Activated T-cell treated with anti-CD3 and anti-CD28 coated beads for 1 hour (primary cell): ENCODE data around the gene ARMC2.
"Not testable (repeated sequence)": the region's sequence is repeated elsewhere in the genome, so short reads cannot be mapped to it uniquely, and the experiment has no call there.

Experiments
- DNase-seq: peaks from one replicate; pipeline ENCODE4 v3.0.0-alpha.2; 2020; ENCODE audit warnings: low read depth

The ARMC2 gene

DNA sequence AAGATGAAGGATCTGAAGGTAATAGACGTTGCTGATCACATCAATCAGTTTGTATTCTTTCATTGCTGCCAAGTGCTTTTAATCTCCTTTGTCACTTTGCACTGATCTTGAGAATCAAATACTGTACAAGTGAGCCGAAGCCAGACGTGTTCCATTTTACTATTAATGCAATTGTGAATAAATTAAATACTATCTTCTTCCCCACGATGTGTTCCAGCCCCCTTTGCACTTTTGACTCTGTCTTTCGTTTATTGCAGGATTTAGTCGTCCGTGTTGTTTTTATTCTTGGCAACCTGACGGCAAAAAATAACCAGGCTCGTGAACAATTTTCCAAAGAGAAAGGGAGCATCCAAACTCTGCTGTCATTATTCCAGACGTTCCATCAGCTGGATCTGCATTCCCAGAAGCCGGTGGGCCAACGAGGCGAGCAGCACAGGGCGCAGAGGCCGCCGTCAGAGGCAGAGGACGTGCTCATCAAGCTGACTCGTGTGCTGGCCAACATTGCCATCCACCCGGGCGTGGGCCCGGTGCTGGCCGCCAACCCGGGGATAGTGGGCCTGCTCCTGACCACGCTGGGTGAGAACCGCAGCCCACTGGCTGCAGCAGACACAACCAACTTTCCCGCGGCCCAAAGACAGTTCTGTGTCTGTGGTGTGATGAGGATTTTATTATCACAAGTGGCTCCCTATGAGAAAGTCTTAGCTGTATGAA is 104.7 kb downstream of the ARMC2 start:
- DNase-seq: no peak

DNA sequence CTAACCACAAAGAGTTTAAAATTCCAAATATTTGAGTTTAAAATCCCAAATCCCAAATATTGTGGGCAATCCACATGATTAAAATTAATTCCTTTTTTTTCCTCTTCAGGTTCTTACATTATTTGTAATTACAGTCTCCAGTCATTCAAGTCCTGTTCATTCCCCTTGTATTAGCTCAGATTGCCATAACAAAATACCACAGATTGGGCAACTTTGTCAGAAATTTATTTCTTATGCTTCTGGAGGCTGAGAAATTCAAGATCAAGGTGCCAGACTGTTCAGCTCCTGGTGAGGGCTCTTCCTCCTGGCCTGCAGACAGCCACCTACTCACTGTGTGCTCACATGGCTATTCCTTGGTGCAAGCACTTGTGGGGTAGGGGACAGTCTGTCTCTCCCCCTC is 105.5 kb downstream of the ARMC2 start:
- no peak for DNase-seq

DNA sequence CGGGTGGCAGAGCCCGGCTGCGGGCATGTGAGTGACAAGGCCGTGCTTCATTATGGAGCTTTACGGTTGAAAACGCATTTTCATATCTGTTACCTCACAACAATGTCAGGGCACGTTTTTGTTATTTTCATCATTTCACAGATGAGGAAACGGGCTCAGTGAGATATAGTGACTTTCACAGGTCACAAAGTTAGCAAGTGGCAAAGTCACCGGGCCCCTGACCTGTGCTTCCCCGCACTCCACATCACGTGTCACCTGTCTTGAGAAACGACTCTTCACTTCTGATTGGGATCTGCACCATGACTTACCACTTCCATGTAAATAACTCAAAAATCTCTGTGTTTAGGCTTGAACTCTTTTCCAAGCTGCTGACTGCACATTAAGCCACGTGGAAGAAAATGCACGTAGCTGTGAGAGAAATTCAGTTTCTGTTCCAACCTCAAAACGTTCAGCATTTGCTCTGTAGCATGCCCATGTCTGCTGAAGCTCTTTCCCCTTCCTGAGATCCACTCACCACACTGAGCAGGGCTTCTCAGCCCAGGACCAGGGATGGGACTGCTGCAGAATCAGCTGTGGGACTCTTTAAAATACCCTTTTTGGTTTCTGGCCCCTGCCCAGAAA is 107.2 kb downstream of the ARMC2 start:
- DNase-seq: no peak

DNA sequence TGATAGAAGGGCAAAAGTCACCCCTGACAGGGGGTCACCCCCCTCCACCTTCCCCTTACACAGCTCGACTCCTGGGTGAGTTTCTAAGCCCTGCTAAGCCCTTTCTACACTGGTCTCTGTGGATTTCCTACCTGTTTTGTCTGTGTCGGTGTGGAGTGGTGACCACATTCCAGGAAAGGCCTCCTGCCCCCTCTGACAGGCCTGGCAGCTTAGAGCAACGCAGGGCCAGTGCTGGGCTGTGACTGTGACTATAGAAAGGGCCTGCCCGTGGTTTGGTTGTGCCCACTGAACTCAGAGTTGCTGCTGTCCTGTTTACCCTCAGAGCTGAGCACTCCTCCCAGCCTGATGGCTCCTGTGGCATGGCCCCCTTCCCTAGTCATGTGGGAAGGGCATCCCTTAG is 109.0 kb downstream of the ARMC2 start:
- DNase-seq: no peak

DNA sequence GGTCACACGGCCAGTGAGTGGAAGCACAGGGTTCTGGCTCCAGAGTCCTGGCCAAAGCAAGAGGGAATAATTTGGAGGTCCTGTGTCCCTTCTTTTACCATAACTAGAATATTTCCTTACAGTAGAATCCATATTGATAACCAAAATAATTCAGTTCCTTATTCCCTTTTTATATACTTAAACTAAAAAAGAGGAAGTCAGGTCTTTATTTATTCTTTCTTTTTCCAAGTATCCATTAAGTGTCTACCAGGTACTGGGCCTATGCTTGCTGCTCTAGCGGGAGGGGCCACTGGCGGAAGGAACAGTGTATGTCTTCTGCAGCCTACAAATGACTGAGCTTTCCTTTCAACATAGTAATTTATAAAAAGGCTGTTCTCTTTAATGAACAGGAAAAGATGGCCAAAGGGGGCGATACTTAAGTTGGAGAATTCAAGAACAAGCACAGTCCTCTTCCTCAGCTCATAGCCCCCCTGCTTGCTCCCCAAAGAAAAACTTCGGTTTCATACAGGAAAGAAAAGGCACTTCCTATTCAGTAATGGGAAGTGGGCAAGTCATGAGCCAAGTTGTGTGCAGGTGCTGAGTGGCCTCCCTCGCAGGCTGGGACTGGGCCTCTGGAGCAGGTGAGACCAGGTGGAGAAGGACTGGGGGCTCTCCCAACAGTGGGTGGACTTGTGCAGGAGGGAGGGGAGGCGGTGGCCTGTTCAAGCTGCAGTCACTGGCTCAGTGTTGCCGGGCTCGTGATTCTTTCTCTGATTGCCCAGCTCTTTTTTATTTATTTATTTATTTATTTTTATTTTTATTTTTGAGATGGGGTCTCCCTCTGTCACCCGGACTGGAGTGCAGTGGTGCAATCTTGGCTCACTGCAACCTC is 110.9 kb downstream of the ARMC2 start:
- DNase-seq: no peak

DNA sequence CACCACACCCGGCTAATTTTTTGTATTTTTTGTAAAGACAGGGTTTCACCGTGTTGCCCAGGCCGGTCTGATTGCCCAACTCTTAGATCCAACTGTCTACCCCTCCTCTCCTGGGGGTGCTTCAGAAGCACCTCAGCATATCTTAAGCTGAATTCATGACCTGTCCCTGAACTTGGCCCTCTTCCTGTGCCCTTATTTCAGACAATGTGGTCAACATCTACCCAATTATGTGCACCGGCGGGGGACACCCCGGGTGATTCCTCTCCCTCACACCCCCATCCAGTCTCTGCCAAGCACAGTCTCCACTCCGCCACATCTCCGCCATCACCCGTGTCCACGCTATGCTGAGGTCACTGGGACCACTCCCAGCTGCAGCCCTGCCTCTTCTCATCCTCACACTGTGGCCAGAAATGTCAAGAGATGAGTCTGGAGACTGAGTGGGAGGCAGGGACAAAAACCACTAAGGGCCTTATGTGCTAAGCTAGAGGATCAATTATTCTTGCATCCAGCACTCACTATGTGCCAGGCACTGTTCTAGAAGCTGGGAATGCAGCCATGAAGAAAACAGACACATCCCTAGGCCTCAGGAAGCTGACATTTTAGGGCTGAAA is 111.9 kb downstream of the ARMC2 start:
- DNase-seq: no peak

DNA sequence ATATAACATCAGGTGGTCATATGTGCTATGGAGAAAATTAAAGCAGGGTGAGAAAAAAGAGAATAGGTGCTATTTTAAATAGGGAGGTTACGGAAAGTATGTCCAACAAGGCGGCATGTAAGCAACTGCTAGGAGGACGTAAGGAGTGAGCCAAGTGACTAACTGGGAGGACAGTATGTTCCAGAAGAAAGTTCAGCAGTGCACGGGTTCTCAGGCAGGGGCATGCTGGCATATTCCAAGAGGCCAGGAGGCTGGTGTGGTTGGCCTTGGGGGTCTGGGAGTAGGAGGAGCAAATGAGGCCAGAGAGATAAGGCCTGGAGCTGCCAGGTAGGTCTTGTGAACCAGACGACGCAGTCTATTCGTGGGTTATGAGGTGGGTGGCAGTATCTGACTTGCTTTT is 112.4 kb downstream of the ARMC2 start:
- no peak for DNase-seq

DNA sequence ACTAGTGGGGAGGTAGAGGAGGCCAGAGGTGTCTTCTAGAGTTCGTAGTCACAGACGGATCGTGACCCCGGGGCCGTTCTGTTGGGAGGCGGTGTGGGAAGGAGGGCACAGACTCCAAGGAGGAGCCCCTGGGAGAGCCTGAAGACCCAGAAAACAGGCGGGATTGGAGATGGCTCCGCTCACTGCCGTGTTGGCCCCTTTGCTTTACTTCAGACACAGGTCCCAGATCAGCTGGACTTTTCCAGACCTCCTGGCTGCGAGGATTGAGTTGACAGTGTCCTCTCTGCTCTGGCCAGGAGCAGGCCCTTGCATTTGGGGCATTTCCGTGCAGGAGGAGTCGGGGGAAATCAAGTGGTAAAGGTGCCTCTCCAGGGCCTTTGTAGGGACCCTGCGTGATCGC is 112.9 kb downstream of the ARMC2 start:
- DNase-seq: no peak

DNA sequence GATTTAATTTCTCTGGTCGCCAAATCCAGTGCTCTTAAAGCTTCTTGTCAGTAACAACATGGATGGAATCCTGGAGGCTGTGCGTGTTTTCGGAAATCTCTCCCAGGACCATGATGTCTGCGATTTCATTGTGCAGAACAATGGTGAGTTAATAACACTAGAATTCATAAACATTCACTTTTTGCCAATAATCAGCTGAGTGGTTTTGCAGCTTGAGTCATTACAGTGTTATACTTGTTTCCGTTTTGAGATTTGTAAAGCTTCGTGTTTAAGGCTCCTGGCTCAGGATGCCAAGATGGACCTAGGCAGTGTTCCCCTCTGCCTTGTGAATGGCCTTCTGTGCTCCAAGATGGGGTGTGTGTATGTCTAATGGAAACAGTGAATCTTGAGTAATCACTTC is 113.8 kb downstream of the ARMC2 start:
- DNase-seq: no peak

DNA sequence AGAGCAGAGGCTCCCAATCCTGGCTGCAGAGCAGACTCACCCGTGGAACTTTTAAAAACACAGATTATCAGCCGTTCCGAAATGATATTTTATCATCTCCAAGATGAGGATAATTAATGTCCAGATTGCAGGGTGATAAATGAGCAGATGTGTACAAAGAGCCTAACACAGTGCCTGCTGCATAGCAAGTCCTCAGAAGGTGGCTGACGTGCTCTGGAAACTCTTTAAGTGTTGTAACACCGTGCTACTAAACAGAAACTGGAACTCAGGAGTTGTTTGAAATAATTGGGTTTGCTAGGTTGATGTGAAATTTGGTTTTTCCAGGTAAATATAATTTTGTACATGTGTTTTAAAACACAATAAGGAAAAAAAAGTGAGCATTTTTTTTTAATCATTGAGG is 118.0 kb downstream of the ARMC2 start:
- no peak for DNase-seq

DNA sequence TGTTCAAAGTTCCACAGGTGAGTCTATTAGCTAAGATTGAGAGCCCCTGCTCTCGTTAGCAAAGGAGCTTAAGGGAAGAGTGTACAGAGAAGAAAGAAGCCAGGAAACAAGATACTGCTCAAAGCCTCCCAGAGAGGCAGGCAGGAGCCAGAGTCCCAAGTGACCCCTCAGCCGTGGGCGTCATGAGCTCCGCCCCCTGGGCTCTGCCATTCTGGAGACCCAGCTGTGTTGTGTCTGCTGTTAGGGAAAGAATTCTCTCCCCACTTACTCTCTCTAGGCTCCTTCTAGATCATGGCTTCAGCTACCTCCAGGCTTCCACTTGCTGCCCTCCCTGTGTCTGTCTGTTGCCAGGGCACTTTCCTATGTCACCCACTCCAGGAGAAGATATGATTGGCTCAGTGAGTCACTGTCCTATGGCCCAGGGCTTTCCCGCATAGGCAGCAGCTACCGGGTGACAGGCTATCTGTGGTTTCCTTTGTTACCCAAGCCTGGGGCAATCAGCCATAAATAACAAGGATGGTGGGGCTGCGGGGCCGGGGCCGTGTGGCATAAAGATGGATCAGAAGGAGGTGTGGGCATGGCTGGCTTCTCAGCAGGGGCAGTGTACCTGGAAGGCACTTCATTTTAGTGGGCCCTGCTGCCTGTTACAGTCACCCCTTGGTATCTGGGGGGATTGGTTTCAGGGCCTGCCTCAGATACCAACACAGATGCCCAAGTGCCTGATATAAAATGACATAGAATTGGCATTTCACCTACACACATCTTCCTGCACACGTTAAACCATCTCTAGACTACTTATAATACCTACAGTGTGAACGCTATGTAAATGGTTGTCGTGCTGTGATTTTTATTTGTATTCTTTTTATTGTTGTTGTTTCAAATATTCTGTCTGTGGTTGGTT is 118.9 kb downstream of the ARMC2 start:
- DNase-seq: no peak

DNA sequence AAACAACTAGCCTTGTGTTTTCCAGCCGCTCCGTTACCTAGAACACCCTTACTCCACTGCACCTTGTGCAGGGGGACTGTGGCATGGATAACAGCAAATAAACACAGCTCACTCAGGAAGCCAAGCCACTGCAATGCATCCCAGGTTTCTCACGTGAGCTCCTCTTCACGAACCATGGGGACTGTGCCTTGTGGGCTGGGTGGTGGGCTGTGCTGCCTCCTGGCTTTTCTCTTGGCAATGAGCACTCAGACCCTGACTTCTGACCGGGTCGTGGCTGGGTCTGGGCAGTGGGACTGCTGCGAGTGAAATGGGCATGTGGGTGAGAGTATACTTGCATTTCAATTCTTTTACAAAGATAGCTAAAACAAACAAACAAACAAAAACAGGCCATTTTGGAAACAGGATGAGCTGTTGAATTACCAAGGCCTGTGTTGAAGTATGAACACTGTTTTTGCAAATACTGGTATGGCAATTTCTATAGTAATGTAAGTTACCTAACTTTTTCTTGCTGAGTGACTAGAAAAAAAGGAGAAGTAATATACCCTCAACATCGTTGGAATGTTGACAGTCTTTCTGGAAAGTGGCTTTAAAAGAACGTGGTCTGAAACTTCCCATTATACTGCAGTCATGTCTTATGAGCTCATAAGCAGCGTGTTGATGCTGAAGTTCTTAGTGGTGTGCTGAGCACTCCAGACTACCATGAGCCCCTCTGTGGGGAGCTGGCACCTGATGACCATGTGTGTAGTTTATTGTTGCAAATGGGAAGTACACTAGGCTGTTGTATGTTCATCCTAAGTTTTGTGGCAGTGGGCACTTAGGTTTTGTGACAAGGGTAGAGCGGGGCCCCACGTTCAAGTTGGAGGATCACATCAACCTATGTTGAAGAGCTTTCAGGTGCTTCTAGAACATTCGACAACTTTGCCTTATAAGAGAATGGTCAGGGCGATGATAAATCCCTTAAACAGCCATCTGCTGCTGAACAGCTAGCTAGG is 120.4 kb downstream of the ARMC2 start:
- DNase-seq: no peak

DNA sequence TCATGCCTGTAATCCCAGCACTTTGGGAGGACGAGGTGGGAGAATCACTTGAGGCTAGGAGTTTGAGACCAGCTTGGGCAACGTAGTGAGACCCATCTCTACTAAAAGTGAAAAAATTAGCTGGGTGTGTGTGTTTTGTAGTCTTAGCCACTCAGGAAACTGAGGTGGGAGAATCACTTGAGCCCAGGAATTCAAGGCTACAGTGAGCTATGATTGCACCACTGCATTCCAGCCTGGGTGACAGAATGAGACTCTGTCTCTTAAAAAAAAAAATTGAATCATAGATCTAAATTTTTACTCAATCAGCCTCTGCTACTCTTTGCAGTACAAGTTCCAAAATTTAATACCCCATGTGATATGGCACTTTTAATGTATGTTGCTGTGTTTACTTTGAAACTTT is 121.6 kb downstream of the ARMC2 start:
- DNase-seq: no peak

DNA sequence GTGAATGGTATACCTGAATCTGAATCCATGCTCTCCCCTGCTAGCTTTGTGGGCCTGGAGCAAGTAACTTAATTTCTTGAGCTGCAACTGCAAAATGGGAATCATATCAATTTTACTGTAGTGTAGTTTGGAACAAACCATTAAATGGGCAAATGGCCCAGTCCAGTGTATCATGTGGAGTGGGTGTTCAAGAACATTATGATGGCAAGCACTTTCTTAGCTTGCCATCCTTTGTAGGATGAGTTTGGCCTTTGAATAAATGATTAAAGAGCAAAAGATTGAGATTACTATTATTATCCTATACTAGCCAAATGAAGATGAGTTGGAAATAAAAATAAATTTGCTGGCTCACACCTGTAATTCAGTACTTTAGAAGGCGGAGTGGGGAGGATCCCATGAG is 126.0 kb downstream of the ARMC2 start:
- DNase-seq: no peak

DNA sequence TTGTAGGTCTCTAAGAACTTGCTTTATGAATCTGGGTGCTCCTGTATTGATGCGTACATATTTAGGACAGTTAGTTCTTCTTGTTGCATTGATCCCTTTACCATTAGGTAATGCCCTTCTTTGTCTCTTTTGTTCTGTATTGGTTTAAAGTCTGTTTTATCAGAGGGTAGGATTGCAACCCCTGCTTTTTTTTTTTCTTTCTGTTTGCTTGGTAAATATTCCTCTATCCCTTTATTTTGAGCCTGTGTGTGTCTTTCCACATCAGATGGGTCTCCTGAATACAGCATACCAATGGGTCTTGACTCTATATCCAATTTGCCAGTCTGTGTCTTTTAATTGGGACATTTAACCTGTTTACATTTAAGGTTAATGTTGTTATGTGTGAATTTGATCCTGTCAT is 130.4 kb downstream of the ARMC2 start:
- not testable (repeated sequence) for DNase-seq

DNA sequence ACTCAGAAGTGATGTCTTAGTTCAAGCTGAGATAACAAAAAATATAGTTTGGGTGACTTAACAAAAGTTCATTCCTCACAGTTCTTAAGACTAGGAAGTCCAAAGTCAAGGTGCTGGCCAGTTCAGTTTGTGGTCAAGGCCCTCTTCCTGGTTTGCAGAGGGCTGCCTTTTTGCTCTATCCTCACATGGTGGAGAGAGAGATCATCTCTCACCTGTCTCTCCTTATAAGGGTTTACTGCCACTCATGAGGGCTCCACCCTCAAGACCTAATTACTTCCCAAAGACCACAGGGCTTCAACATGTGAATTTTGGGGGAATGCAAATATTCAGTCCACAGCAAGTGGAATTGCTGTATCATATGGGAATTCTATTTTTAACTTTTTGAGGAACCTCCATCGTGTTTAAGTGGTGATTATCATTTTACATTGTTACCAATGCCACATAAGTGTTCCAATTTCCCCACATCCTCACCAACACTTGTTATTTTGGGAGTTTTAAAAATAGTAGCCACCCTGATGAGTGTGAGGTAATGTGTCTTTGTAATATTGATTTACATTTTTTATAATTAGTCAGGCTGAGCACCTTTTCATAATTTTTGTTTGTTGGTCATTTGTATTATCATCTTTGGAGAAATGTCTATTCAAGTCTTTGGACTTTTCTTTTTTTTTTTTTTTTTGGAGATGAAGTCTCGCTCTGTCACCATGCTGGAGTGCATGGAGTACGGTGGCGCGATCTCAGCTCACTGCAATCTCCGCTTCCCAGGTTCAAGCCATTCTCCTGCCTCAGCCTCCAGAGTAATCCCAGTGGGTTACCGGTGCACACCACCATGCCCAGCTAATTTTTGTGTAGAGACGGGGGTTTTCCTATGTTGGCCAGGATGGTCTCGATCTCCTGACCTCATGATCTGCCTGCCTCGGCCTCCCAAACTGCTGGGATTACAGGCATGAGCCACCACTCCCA is 134.2 kb downstream of the ARMC2 start:
- no peak for DNase-seq

DNA sequence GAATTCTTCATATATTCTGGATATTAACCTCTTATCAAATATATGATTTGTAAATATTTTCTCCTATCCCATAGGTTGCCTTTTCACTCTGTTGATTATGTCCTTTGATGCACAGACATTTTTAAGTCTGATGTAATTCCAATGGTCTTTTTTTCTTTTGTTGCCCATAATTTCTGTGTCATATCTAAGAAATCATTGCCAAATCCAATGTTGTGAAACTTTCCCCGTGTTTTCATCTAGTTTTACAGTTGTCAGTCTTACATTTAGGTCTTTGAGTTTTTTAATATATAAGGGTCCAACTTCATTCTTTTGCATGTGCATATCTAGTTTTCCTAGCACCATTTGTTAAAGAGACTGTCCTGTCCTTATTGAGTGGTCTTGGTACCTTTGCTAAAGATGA is 134.9 kb downstream of the ARMC2 start:
- DNase-seq: no peak

DNA sequence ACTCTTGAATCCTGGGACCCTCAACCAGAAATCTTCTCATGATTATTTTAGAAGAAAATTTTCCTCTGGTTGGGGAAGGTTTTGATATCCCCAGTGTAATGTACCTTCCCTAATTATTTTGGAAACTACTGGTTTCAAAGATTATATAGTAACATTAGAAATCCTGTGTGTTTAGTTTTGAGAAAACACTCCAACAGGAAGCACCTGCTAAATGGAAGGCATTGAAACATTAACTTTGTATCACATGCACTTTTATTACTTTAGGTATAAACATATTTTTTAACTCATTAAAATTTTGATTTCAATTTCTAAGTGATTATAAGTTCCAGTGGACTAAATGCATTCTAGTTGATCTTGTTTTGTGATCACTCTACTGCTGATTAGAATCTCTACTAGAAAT is 137.1 kb downstream of the ARMC2 start:
- DNase-seq: no peak

DNA sequence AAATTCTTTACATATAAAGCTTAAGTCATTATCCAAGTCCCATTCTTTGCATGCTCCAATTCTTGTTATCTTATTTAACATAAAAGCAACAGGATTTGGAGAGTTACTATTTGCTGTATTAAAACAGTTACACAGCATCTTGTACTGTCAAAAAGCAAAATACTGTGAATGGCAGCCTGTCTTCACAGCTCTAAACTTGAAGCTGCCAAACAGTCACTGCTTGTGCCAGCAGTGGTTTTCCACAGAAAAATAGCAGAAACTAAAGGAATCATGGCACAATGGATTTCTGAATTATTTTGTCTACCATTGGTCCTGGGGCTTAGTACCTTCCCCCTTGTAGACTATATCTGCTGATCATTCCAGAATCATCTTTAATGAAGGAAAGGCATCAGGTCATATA is 138.9 kb downstream of the ARMC2 start:
- DNase-seq: no peak
